IMR-90 (cell line): ENCODE measurements around the gene OSBP2. TPM values are rescaled to one million over a fixed set of nuclear protein-coding genes. Genes with fewer than 3 reads are reported as not detected.

Experiments used
- ATAC-seq: fragments of 200-7000 bp; cut with Tn5 transposase; 2 replicates; pipeline ENCODE4 v1.9.1; 2020; ENCODE audit warnings: low read depth, mild to moderate bottlenecking, moderate library complexity
- BruUV-seq: library from RNA; stranded (reverse); fragments of 400-500 nt; replicated peaks from 2 replicates; lab custom pipeline; 2021; lab: Mats Ljungman, UMichigan
- CTCF ChIA-PET: fragments of 300-600 bp; formaldehyde crosslinking; extraction: SDS; loops from one replicate; lab custom pipeline; 2021; ENCODE audit warnings: antibody characterized with exemption; lab: Yijun Ruan, JAX
- POLR2A ChIA-PET: fragments of 300-600 bp; sonication (Branson Sonifier 250); formaldehyde crosslinking; loops from one replicate; lab custom pipeline; 2022; ENCODE audit warnings: antibody characterized with exemption; ENCODE audit not compliant: unreplicated experiment; lab: Charles Lee
- DNase-seq: peaks from one replicate; pipeline ENCODE4 v3.0.0; 2013
- H2AFZ ChIP-seq: replicated peaks from 2 replicates; pipeline ENCODE3; 2013; ENCODE audit warnings: low read length, mild to moderate bottlenecking; ENCODE audit not compliant: poor library complexity
- H2AK5ac ChIP-seq: 2 replicates; pipeline ENCODE4 v1.6.1; 2013; ENCODE audit warnings: low read depth, low read length, inconsistent platforms
- H2AK9ac ChIP-seq: replicated peaks from 2 replicates; pipeline ENCODE3; 2013; ENCODE audit warnings: mild to moderate bottlenecking, low read depth, low read length, moderate library complexity; ENCODE audit not compliant: poor library complexity
- H2BK120ac ChIP-seq: 2 replicates; pipeline ENCODE4 v1.6.1; 2013; ENCODE audit warnings: low read depth, low read length, inconsistent platforms
- H2BK15ac ChIP-seq: 3 replicates; pipeline ENCODE4 v1.6.1; 2013; ENCODE audit warnings: low read depth, low read length, inconsistent platforms
- H2BK20ac ChIP-seq: 2 replicates; pipeline ENCODE4 v1.6.1; 2013; ENCODE audit warnings: low read depth, mild to moderate bottlenecking, inconsistent platforms, low read length, moderate library complexity
- H2BK5ac ChIP-seq: 2 replicates; pipeline ENCODE4 v1.6.1; 2013; ENCODE audit warnings: mild to moderate bottlenecking, low read depth, low read length, inconsistent platforms; ENCODE audit not compliant: poor library complexity, severe bottlenecking
- H3K14ac ChIP-seq: replicated peaks from 2 replicates; pipeline ENCODE4 v1.6.1; 2013; ENCODE audit warnings: low read depth, low read length, inconsistent platforms
- H3K18ac ChIP-seq: 2 replicates; pipeline ENCODE4 v1.6.1; 2013; ENCODE audit warnings: low read depth, low read length, control low read depth
- H3K23ac ChIP-seq: 2 replicates; pipeline ENCODE4 v1.6.1; 2013; ENCODE audit warnings: low read depth, low read length, inconsistent platforms
- H3K27ac ChIP-seq: 2 replicates; pipeline ENCODE4 v1.5.1; 2013; ENCODE audit warnings: mild to moderate bottlenecking, control low read depth, low read length; ENCODE audit not compliant: insufficient read depth
- H3K27me3 ChIP-seq: 2 replicates; pipeline ENCODE4 v1.6.1; 2013; ENCODE audit warnings: low read length; ENCODE audit not compliant: control insufficient read depth, insufficient read depth
- H3K36me3 ChIP-seq: 2 replicates; pipeline ENCODE4 v1.6.1; 2013; ENCODE audit warnings: low read length, mixed read lengths; ENCODE audit not compliant: control insufficient read depth, insufficient read depth
- H3K4ac ChIP-seq: 2 replicates; pipeline ENCODE4 v1.6.1; 2013; ENCODE audit warnings: low read depth, low read length, inconsistent platforms
- H3K4me1 ChIP-seq: 2 replicates; pipeline ENCODE4 v1.6.1; 2013; ENCODE audit warnings: low read length, mixed read lengths; ENCODE audit not compliant: control insufficient read depth, insufficient read depth
- H3K4me2 ChIP-seq: 2 replicates; pipeline ENCODE4 v1.6.1; 2013; ENCODE audit warnings: low read depth, mild to moderate bottlenecking, control low read depth, low read length, moderate library complexity
- H3K4me3 ChIP-seq: 2 replicates; pipeline ENCODE4 v1.5.1; 2013; ENCODE audit warnings: low read depth, mild to moderate bottlenecking, control low read depth, low read length, moderate library complexity; ENCODE audit not compliant: insufficient read depth
- H3K56ac ChIP-seq: 2 replicates; pipeline ENCODE4 v1.6.1; 2013; ENCODE audit warnings: low read length, inconsistent platforms; ENCODE audit not compliant: insufficient read depth; ENCODE audit errors: extremely low read depth
- H3K79me1 ChIP-seq, 2 experiments: 2 replicates each; pipeline ENCODE4 v1.6.1; 2013; ENCODE audit warnings: low read length in 2 of 2, inconsistent platforms in 1 of 2, low read depth in 1 of 2
- H3K9ac ChIP-seq: 2 replicates; pipeline ENCODE4 v1.6.1; 2013; ENCODE audit warnings: low read depth, low read length, control low read depth
- H3K9me1 ChIP-seq: 2 replicates; pipeline ENCODE4 v1.6.1; 2013; ENCODE audit warnings: low read length, inconsistent platforms; ENCODE audit not compliant: insufficient read depth
- H3K9me3 ChIP-seq: 2 replicates; pipeline ENCODE4 v1.6.1; 2013; ENCODE audit warnings: low read length; ENCODE audit not compliant: control insufficient read depth, insufficient read depth
- H4K20me1 ChIP-seq: 2 replicates; pipeline ENCODE4 v1.6.1; 2013; ENCODE audit warnings: low read length, inconsistent platforms; ENCODE audit not compliant: insufficient read depth
- H4K5ac ChIP-seq: 2 replicates; pipeline ENCODE4 v1.6.1; 2013; ENCODE audit warnings: mild to moderate bottlenecking, low read depth, low read length, control low read depth
- H4K8ac ChIP-seq, 2 experiments: 2 replicates each; pipeline ENCODE4 v1.6.1; 2013; ENCODE audit warnings: low read depth in 2 of 2, low read length in 2 of 2, control low read depth in 1 of 2, inconsistent platforms in 1 of 2
- H4K91ac ChIP-seq: 2 replicates; pipeline ENCODE4 v1.6.1; 2013; ENCODE audit warnings: low read depth, low read length, inconsistent platforms; ENCODE audit not compliant: insufficient read depth
- BHLHE40 ChIP-seq: fragments of 150-350 bp; IDR thresholded peaks from 2 replicates; pipeline ENCODE4 v1.6.1; 2016; ENCODE audit warnings: mild to moderate bottlenecking, low read depth, low read length
- RAD21 ChIP-seq: IDR thresholded peaks from 2 replicates; pipeline ENCODE4 v1.6.1; 2012; ENCODE audit warnings: low read length, improper control_type of control experiment
- WGBS, 2 experiments: methylation state at CpG; one replicate each; pipeline versions ENCODE4 v1.1.5 to v1.1.7; 2013; ENCODE audit warnings: missing lambda C conversion rate in 2 of 2; ENCODE audit not compliant: insufficient read length in 1 of 2; ENCODE audit errors: extremely low coverage in 2 of 2; 5-methylcytosine and 5-hydroxymethylcytosine counted together
- dilution Hi-C: fragments of 300-500 bp; cut with HindIII; formaldehyde crosslinking; loops from one replicate; pipeline ENCODE4 v1.14.3; 2018; ENCODE audit warnings: low sequenced_read_pairs; ENCODE audit not compliant: unreplicated experiment
- in situ Hi-C: fragments of 300-500 bp; cut with MboI; formaldehyde crosslinking; loops from 3 replicates; pipeline ENCODE4 v1.14.3; 2019; ENCODE audit warnings: low sequenced_read_pairs, inconsistent platforms, mixed read lengths
- intact Hi-C: fragments of 100-400 bp; cut with micrococcal nuclease; formaldehyde crosslinking; loops from 2 replicates; pipeline ENCODE4 v1.10.0; 2022
- polyA plus RNA-seq, 3 experiments: library from polyadenylated mRNA; depleted of rRNA; stranded (reverse); fragments of >200 nt; gene quantifications; 2 replicates each; pipeline ENCODE4 v1.2.3, GENCODE V29; 2012; ENCODE audit warnings: low replicate concordance in 1 of 3
- total RNA-seq: library from RNA; depleted of rRNA; stranded (reverse); fragments of >200 nt; gene quantifications from 2 replicates; pipeline ENCODE4 v1.2.3, GENCODE V29; 2012
- TF ChIP-seq, protein P1 (sequence below): conservative IDR thresholded peaks from 2 replicates; pipeline ENCODE4 v1.5.1; 2012; ENCODE audit warnings: mild to moderate bottlenecking, low read depth, low read length, improper control_type of control experiment

Gene OSBP2
- total and polyA plus RNA-seq, 2 of the 4 experiments (the other 2 are of a cell fraction), result 1.8 to 2.2 TPM

DNA sequence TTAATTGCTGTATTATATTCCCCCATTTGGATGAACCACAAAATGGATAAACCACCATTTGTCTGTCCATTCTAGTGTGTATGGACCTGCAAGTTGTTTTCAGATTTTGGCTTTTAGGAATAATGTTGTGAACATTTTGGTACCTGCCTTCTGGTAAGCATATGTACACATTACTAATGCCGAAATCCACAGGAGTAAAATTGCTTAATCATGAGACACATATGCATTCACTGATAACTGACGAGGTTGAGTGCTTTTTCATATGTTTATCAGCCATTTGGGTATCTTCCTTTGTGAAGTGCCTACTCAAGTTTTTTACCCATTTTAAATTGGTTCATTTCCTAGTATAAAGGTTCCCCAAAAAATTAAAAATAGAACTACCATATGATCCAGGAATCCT lies 34.2 kb downstream of the OSBP2 start:
- no peaks in the 10 kb centered on the region for H4K20me1 ChIP-seq
- CTCF ChIA-PET, result no interaction called here

More for the DNA sequence above, 34.2 kb downstream of the OSBP2 start:
- ATAC-seq (no peak), DNase-seq (no peak)
- in situ Hi-C loops (no loop called here), intact Hi-C loops (no loop called here), dilution Hi-C loops (no loop called here)
- Histone ChIP-seq H2AK5ac (no peak overlapping the region), H2BK120ac (no peak overlapping the region), H3K4me2 (no peak overlapping the region), H3K79me1 (peaks cover 0 to 3% of the 10 kb centered on the region in 2 experiments; a peak in 1 of 4 replicates), H3K14ac (no peak overlapping the region), H4K5ac (no peak overlapping the region), H3K27me3 (no peaks in the 10 kb centered on the region), H2BK5ac (no peak overlapping the region), H3K9me1 (peaks cover 13% of the 10 kb centered on the region), H3K9me3 (no peaks in the 10 kb centered on the region), H4K8ac (no peak overlapping the region), H3K23ac (no peak overlapping the region), H3K27ac (no peak overlapping the region), H2AK9ac (no peak overlapping the region), H3K56ac (no peak overlapping the region), H2AFZ (no peak overlapping the region), H3K18ac (no peak overlapping the region), H2BK15ac (no peak overlapping the region), H3K36me3 (no peaks in the 10 kb centered on the region), H3K4ac (no peak overlapping the region), H2BK20ac (no peak overlapping the region), H3K9ac (no peak overlapping the region), H3K4me1 (peaks cover 3% of the 10 kb centered on the region; the same call in 1 of the 2 replicates), H4K91ac (no peak overlapping the region), H3K4me3 (no peak overlapping the region)
- 83% methylated on average over 1 of the region's 2 CpGs; no CpG with 5 or more reads in 1 of the 2 experiments for WGBS, 2 experiments
- TF ChIP-seq RAD21, result no peak
- TF ChIP-seq BHLHE40, result no peak
- TF ChIP-seq, protein P1, sequence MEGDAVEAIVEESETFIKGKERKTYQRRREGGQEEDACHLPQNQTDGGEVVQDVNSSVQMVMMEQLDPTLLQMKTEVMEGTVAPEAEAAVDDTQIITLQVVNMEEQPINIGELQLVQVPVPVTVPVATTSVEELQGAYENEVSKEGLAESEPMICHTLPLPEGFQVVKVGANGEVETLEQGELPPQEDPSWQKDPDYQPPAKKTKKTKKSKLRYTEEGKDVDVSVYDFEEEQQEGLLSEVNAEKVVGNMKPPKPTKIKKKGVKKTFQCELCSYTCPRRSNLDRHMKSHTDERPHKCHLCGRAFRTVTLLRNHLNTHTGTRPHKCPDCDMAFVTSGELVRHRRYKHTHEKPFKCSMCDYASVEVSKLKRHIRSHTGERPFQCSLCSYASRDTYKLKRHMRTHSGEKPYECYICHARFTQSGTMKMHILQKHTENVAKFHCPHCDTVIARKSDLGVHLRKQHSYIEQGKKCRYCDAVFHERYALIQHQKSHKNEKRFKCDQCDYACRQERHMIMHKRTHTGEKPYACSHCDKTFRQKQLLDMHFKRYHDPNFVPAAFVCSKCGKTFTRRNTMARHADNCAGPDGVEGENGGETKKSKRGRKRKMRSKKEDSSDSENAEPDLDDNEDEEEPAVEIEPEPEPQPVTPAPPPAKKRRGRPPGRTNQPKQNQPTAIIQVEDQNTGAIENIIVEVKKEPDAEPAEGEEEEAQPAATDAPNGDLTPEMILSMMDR, result no peak
- BruUV-seq, result no TSS peak
- POLR2A ChIA-PET, result no interaction called here
